GM12875 (cell line): ENCODE measurements around the gene SLC39A3.

Experiments used
- H3K4me3 ChIP-seq: one replicate; pipeline ENCODE4 v1.5.1; 2011; ENCODE audit warnings: low read depth, low read length, control low read depth
- TF ChIP-seq, protein P1 (sequence below): IDR thresholded peaks from 2 replicates; pipeline ENCODE4 v1.5.1; 2011; ENCODE audit warnings: low read depth, mild to moderate bottlenecking, control low read depth, inconsistent platforms, low read length, moderate library complexity, borderline replicate concordance; ENCODE audit not compliant: insufficient read depth

Gene SLC39A3

GRCh38 chr19:2732157-2732725 is 7.6 kb downstream of the SLC39A3 start:
- H3K4me3 ChIP-seq = no peak overlapping the region
- TF ChIP-seq, protein P1, sequence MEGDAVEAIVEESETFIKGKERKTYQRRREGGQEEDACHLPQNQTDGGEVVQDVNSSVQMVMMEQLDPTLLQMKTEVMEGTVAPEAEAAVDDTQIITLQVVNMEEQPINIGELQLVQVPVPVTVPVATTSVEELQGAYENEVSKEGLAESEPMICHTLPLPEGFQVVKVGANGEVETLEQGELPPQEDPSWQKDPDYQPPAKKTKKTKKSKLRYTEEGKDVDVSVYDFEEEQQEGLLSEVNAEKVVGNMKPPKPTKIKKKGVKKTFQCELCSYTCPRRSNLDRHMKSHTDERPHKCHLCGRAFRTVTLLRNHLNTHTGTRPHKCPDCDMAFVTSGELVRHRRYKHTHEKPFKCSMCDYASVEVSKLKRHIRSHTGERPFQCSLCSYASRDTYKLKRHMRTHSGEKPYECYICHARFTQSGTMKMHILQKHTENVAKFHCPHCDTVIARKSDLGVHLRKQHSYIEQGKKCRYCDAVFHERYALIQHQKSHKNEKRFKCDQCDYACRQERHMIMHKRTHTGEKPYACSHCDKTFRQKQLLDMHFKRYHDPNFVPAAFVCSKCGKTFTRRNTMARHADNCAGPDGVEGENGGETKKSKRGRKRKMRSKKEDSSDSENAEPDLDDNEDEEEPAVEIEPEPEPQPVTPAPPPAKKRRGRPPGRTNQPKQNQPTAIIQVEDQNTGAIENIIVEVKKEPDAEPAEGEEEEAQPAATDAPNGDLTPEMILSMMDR = no peak

GRCh38 chr19:2731181-2731995 is 8.4 kb downstream of the SLC39A3 start:
- no peak overlapping the region for H3K4me3 ChIP-seq
- TF ChIP-seq, protein P1 = no peak

GRCh38 chr19:2729943-2730818 is 9.6 kb downstream of the SLC39A3 start:
- TF ChIP-seq, protein P1 = no peak
- no peak overlapping the region for H3K4me3 ChIP-seq

GRCh38 chr19:2728783-2729387 is 10.9 kb downstream of the SLC39A3 start:
- no peak overlapping the region for H3K4me3 ChIP-seq
- TF ChIP-seq, protein P1 = no peak

GRCh38 chr19:2727640-2727944 is 12.2 kb downstream of the SLC39A3 start:
- no peak overlapping the region for H3K4me3 ChIP-seq
- TF ChIP-seq, protein P1 = no peak

- no peak overlapping the region for H3K4me3 ChIP-seq
- TF ChIP-seq, protein P1 = no peak
These were observed 12.7 kb downstream of the SLC39A3 start for GRCh38 chr19:2726904-2727639.
